OCI-LY1 (cell line): ENCODE measurements around the gene TBX15.
"Not testable (repeated sequence)": the region's sequence is repeated elsewhere in the genome, so short reads cannot be mapped to it uniquely, and the experiment has no call there.

Experiments
- H2AFZ ChIP-seq: fragments of 200-600 bp; sonication (generic), shearing (Covaris generic); 2 replicates; pipeline ENCODE4 v1.6.0; 2014; ENCODE audit warnings: antibody characterized with exemption, mild to moderate bottlenecking, low read length
- H3F3A ChIP-seq: fragments of 200-600 bp; sonication (generic), shearing (Covaris generic); 2 replicates; pipeline ENCODE4 v1.6.0; 2014; ENCODE audit warnings: mild to moderate bottlenecking, antibody characterized with exemption, low read length, moderate library complexity; ENCODE audit not compliant: insufficient read depth
- H3K27ac ChIP-seq: fragments of 200-600 bp; sonication (generic); 2 replicates; pipeline ENCODE4 v1.5.1; 2014; ENCODE audit warnings: low read length, mixed run types, mild to moderate bottlenecking, low read depth; ENCODE audit not compliant: poor library complexity, severe bottlenecking
- H3K27me3 ChIP-seq: fragments of 200-600 bp; sonication (generic); 2 replicates; pipeline ENCODE4 v1.6.0; 2014; ENCODE audit warnings: antibody characterized with exemption, mild to moderate bottlenecking, low read length, moderate library complexity; ENCODE audit not compliant: insufficient read depth
- H3K36me3 ChIP-seq: fragments of 200-600 bp; sonication (generic); 2 replicates; pipeline ENCODE4 v1.6.1; 2014; ENCODE audit warnings: mild to moderate bottlenecking, antibody characterized with exemption, low read length, moderate library complexity, mixed read lengths; ENCODE audit not compliant: insufficient read depth
- H3K4me1 ChIP-seq: fragments of 200-600 bp; sonication (generic); 2 replicates; pipeline ENCODE4 v1.5.1; 2014; ENCODE audit warnings: mild to moderate bottlenecking, low read length, moderate library complexity; ENCODE audit not compliant: insufficient read depth, severe bottlenecking
- H3K4me2 ChIP-seq: fragments of 200-600 bp; sonication (generic), shearing (Covaris generic); 2 replicates; pipeline ENCODE4 v1.6.1; 2014; ENCODE audit warnings: low read length
- H3K4me3 ChIP-seq: fragments of 200-600 bp; sonication (generic); 2 replicates; pipeline ENCODE4 v1.5.1; 2014; ENCODE audit warnings: low read length, low read depth, mild to moderate bottlenecking, mixed read lengths; ENCODE audit not compliant: poor library complexity, severe bottlenecking
- H3K79me2 ChIP-seq: fragments of 200-600 bp; shearing (Covaris generic); 2 replicates; pipeline ENCODE4 v1.6.1; 2016; ENCODE audit warnings: mixed run types, low read length, mixed read lengths; ENCODE audit not compliant: insufficient read depth
- H3K9ac ChIP-seq: fragments of 200-600 bp; sonication (generic), shearing (Covaris generic); 2 replicates; pipeline ENCODE4 v1.6.1; 2014; ENCODE audit warnings: mild to moderate bottlenecking, low read length, mixed read lengths
- H3K9me2 ChIP-seq: fragments of 200-600 bp; sonication (generic), shearing (Covaris generic); 2 replicates; pipeline ENCODE4 v1.6.1; 2014; ENCODE audit warnings: low read depth, mild to moderate bottlenecking, low read length, mixed read lengths
- H3K9me3 ChIP-seq: fragments of 200-600 bp; shearing (Covaris generic); 2 replicates; pipeline ENCODE4 v1.6.1; 2014; ENCODE audit warnings: low read length, mixed read lengths
- H4K20me1 ChIP-seq: fragments of 200-600 bp; sonication (generic), shearing (Covaris generic); 2 replicates; pipeline ENCODE4 v1.6.0; 2016; ENCODE audit warnings: mild to moderate bottlenecking, low read length; ENCODE audit not compliant: insufficient read depth
- EZH2 ChIP-seq: fragments of 200-600 bp; sonication (generic), shearing (Covaris generic); IDR thresholded peaks from 2 replicates; pipeline ENCODE4 v1.8.0; 2017; ENCODE audit warnings: borderline replicate concordance, mixed run types, mild to moderate bottlenecking, antibody characterized with exemption, low read length, moderate library complexity, mixed read lengths
- TF ChIP-seq, protein P1 (sequence below): fragments of 200-600 bp; sonication (generic), shearing (Covaris generic); IDR thresholded peaks from 2 replicates; pipeline ENCODE4 v1.5.1; 2017; ENCODE audit warnings: mild to moderate bottlenecking, antibody characterized with exemption, low read length, moderate library complexity, mixed read lengths

Gene TBX15

GRCh38 chr1:118958937-118959631 is 29.1 kb downstream of the TBX15 start:
- Histone ChIP-seq H3K27me3 (no peaks in the 10 kb centered on the region), H3K9me2 (no peaks in the 10 kb centered on the region), H3K27ac (peak overlapping the region; percentile 86), H3F3A (no peaks in the 10 kb centered on the region), H3K4me2 (peak overlapping the region; percentile 47), H3K4me1 (peaks cover 29% of the 10 kb centered on the region), H3K79me2 (no peaks in the 10 kb centered on the region), H3K36me3 (no peaks in the 10 kb centered on the region), H3K9ac (no peak overlapping the region), H2AFZ (no peak overlapping the region), H3K9me3 (no peaks in the 10 kb centered on the region), H3K4me3 (peak overlapping the region; percentile 26), H4K20me1 (no peaks in the 10 kb centered on the region)
- TF ChIP-seq, protein P1, sequence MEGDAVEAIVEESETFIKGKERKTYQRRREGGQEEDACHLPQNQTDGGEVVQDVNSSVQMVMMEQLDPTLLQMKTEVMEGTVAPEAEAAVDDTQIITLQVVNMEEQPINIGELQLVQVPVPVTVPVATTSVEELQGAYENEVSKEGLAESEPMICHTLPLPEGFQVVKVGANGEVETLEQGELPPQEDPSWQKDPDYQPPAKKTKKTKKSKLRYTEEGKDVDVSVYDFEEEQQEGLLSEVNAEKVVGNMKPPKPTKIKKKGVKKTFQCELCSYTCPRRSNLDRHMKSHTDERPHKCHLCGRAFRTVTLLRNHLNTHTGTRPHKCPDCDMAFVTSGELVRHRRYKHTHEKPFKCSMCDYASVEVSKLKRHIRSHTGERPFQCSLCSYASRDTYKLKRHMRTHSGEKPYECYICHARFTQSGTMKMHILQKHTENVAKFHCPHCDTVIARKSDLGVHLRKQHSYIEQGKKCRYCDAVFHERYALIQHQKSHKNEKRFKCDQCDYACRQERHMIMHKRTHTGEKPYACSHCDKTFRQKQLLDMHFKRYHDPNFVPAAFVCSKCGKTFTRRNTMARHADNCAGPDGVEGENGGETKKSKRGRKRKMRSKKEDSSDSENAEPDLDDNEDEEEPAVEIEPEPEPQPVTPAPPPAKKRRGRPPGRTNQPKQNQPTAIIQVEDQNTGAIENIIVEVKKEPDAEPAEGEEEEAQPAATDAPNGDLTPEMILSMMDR, result no peak
- TF ChIP-seq EZH2, result no peak

- Histone ChIP-seq H3F3A (no peaks in the 10 kb centered on the region), H3K9me3 (no peaks in the 10 kb centered on the region)
- no peak for TF ChIP-seq EZH2
- TF ChIP-seq, protein P1, result no peak
These were observed 30.0 kb downstream of the TBX15 start for GRCh38 chr1:118958140-118958539.

GRCh38 chr1:118957579-118957978 is 30.6 kb downstream of the TBX15 start:
- H3K36me3 ChIP-seq, H3K79me2 ChIP-seq, H2AFZ ChIP-seq, H3K27me3 ChIP-seq, H4K20me1 ChIP-seq, H3K9me2 ChIP-seq, H3K4me3 ChIP-seq, H3K9ac ChIP-seq, H3K9me3 ChIP-seq, H3K4me2 ChIP-seq, H3K27ac ChIP-seq, H3F3A ChIP-seq: not testable (repeated sequence)
- peaks cover 29% of the 10 kb centered on the region for H3K4me1 ChIP-seq

More at GRCh38 chr1:118958140-118958539, 30.0 kb downstream of the TBX15 start:
- Histone ChIP-seq H3K4me2 (no peak overlapping the region), H3K79me2 (no peaks in the 10 kb centered on the region), H3K27ac (no peak overlapping the region), H3K9ac (no peak overlapping the region), H3K9me2 (no peaks in the 10 kb centered on the region), H4K20me1 (no peaks in the 10 kb centered on the region), H3K4me3 (no peak overlapping the region), H2AFZ (no peak overlapping the region), H3K36me3 (no peaks in the 10 kb centered on the region), H3K27me3 (no peaks in the 10 kb centered on the region), H3K4me1 (peaks cover 29% of the 10 kb centered on the region)

DNA sequence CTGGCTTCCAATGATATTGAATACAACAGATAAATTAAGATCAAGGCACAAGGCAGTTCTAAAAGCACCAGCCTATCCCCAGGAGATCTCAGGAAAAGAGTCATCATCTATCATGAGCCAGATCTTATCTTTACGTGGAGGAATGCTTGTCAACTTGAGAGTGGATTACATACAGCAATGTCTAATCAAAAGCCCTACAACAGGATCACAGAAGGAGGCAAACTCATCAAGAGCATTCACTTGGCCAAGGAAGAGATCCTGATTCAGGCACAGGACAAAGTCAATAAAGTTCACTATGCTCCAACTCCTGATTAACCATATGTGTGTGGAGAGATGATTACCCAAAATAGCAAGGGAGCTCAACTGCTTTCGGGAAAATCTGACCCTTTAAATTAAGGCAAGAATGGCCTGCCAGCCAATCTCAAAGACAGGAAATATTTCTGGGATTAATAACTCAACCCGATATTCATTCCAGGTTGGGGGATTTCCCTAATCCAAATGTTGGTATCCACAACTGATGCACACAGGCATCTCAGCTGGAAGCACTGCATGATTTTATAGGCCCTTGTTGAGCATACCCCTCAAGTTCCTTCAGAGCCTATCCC is 33.7 kb downstream of the TBX15 start:
- H3K36me3 ChIP-seq, result no peaks in the 10 kb centered on the region
- peaks cover 9% of the 10 kb centered on the region for H3K4me1 ChIP-seq
- H3K27ac ChIP-seq, result no peak overlapping the region
- H3K9ac ChIP-seq, result no peak overlapping the region
- H3K9me2 ChIP-seq, result no peaks in the 10 kb centered on the region
- TF ChIP-seq, protein P1, result no peak
- no peak for TF ChIP-seq EZH2
- H2AFZ ChIP-seq, result no peak overlapping the region
- no peak overlapping the region for H3K4me3 ChIP-seq
- no peaks in the 10 kb centered on the region for H3K27me3 ChIP-seq
- H3K9me3 ChIP-seq, result no peaks in the 10 kb centered on the region
- no peaks in the 10 kb centered on the region for H3F3A ChIP-seq
- no peaks in the 10 kb centered on the region for H4K20me1 ChIP-seq
- H3K4me2 ChIP-seq, result no peak overlapping the region
- no peaks in the 10 kb centered on the region for H3K79me2 ChIP-seq
